Common myeloid progenitor, CD34-positive (primary cell): ENCODE measurements around the gene TMEM131.
A peak's percentile ranks its signal among the peaks of the same experiment; 100 is the strongest.

Experiments used
- CTCF ChIA-PET: fragments of 350-600 bp; sonication (Branson Sonifier 250); formaldehyde crosslinking; loops from one replicate; lab custom pipeline; 2021; ENCODE audit warnings: antibody characterized with exemption; lab: Charles Lee
- POLR2A ChIA-PET: fragments of 350-600 bp; sonication (Branson Sonifier 250); formaldehyde crosslinking; loops from one replicate; lab custom pipeline; 2021; ENCODE audit warnings: antibody characterized with exemption; lab: Charles Lee
- DNase-seq, 3 donors: peaks; one replicate each; pipeline versions ENCODE4 v3.0.0 to v3.0.0-alpha.2; 2013
- H3K27ac ChIP-seq, 2 experiments: 1 replicate in 1 of 2; 2 replicates in 1 of 2; pipeline ENCODE4 v1.7.0; 2013; ENCODE audit warnings: inconsistent platforms in 2 of 2, low read length in 2 of 2, mild to moderate bottlenecking in 2 of 2, low read depth in 1 of 2, moderate library complexity in 1 of 2; ENCODE audit not compliant: severe bottlenecking in 2 of 2, insufficient read depth in 1 of 2, poor library complexity in 1 of 2
- H3K27me3 ChIP-seq, 5 experiments: replicated peaks in 2 of 5; 1 replicate in 3 of 5; 2 replicates in 2 of 5; pipeline versions ENCODE4 v1.6.1 to v1.7.0; 2013; ENCODE audit warnings: low read length in 4 of 5, mild to moderate bottlenecking in 2 of 5, moderate library complexity in 2 of 5, inconsistent platforms in 1 of 5; ENCODE audit not compliant: insufficient read depth in 5 of 5, control insufficient read depth in 4 of 5
- H3K36me3 ChIP-seq, 4 experiments: 1 replicate in 2 of 4; 2 replicates in 2 of 4; pipeline versions ENCODE4 v1.6.1 to v1.7.0; 2013; ENCODE audit warnings: low read length in 3 of 4, control low read depth in 1 of 4, mild to moderate bottlenecking in 1 of 4; ENCODE audit not compliant: control insufficient read depth in 4 of 4, insufficient read depth in 4 of 4
- H3K4me1 ChIP-seq, 4 experiments: 1 replicate in 3 of 4; 2 replicates in 1 of 4; pipeline versions ENCODE4 v1.6.1 to v1.7.1; 2013; ENCODE audit warnings: low read length in 3 of 4, mild to moderate bottlenecking in 3 of 4, control low read depth in 1 of 4, inconsistent platforms in 1 of 4, moderate library complexity in 1 of 4; ENCODE audit not compliant: control insufficient read depth in 4 of 4, insufficient read depth in 4 of 4; ENCODE audit errors: control extremely low read depth in 1 of 4
- H3K4me3 ChIP-seq, 7 experiments: 1 replicate in 4 of 7; 2 replicates in 3 of 7; pipeline versions ENCODE4 v1.5.1 to v1.7.0; 2013; ENCODE audit warnings: mild to moderate bottlenecking in 7 of 7, low read length in 6 of 7, moderate library complexity in 6 of 7, inconsistent platforms in 2 of 7, low read depth in 2 of 7, control low read depth in 1 of 7; ENCODE audit not compliant: insufficient read depth in 4 of 7, control insufficient read depth in 1 of 7; ENCODE audit errors: extremely low read depth in 1 of 7
- H3K9me3 ChIP-seq, 5 experiments: 1 replicate in 4 of 5; 2 replicates in 1 of 5; pipeline versions ENCODE4 v1.6.1 to v1.7.1; 2013; ENCODE audit warnings: low read length in 4 of 5, mild to moderate bottlenecking in 2 of 5, inconsistent platforms in 1 of 5, low read depth in 1 of 5, moderate library complexity in 1 of 5; ENCODE audit not compliant: control insufficient read depth in 4 of 5, insufficient read depth in 2 of 5; ENCODE audit errors: control extremely low read depth in 1 of 5
- WGBS: methylation state at CpG from one replicate; pipeline ENCODE4 v1.1.5; 2013; ENCODE audit not compliant: insufficient coverage; 5-methylcytosine and 5-hydroxymethylcytosine counted together

The TMEM131 gene

DNA sequence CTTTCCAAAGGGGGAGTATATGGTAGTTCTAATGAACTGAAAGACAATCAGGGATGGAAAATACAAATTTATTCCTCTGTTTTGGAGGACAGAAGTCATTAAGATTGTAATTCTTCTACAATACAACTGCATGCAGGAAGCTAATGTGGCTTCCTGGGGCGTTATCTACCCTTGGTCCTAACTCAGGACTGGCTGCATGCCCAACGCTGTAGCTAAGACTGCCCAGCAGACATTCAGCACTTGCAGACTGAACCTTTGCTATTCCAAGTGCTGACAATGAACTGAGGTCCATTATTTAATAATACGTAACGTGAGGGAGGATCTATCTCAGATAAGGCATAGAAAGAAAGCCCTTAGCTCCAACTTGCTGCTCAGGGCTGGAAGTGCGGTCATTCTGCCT lies 229.2 kb downstream of the TMEM131 start:
- 11% methylated on average over 4 of the region's 5 CpGs for WGBS
- Histone ChIP-seq H3K27me3 (no peaks in the 10 kb centered on the region), H3K4me3 (peak overlapping the region in 2 of 7 experiments; percentile 33 to 53), H3K27ac (no peak overlapping the region), H3K9me3 (no peaks in the 10 kb centered on the region), H3K36me3 (peaks cover 0 to 43% (median 22%) of the 10 kb centered on the region in 4 experiments), H3K4me1 (peaks cover 6 to 35% (median 17%) of the 10 kb centered on the region in 4 experiments)
- ChIA-PET CTCF (interaction anchor here (1.0 to 2.9 kb wide), 8 partner anchors 10 to 120 kb away, joined by 3 to 15 read pairs (median 5); partner anchors contain the start of gene COX5B), POLR2A (no interaction called here)
- peak; percentile 33 to 67 (median 54) for DNase-seq

GRCh38 chr2:97765933-97766332 lies 229.8 kb downstream of the TMEM131 start:
- 96% methylated on average over 4 of the region's 4 CpGs for WGBS
- POLR2A ChIA-PET, result no interaction called here

DNA sequence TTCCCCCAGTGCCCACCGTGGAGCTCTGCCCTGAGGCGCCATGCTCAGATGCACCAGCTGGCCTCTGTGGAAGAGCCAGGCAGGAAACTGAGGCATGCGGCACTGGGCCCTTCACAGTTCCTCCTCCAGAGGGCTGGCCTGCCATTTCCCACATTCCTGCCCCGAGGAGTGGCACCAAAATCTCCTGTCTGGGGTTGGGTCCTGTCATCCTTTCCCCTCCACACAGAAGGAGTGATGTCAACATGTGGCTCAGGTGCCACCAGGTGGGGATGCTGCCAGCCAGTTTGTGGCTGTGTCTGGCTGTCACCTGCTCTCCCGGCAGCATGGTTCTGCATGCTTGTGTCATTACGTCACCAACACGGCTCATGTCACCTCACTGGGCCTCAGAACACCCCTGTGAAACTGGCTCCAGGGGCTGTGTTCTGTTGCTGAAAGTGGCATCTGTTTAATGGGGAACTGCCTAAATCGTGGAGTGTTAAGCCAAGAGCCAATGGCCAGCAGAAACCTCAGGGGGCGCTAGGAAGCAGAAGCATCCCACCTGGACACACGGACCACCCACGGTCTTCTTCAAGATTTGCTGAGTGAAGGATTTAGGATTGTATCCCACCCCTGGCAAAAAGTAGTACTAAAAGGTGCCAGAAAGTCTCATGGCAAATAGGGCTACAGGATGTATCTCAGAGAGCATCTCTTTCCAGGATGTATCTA lies 231.0 kb downstream of the TMEM131 start:
- ChIA-PET POLR2A (no interaction called here), CTCF (no interaction called here)
- H3K4me1 ChIP-seq, result peaks cover 6 to 54% (median 21%) of the 10 kb centered on the region in 4 experiments
- DNase-seq, result no peak
- H3K36me3 ChIP-seq, result peaks cover 0 to 54% (median 37%) of the 10 kb centered on the region in 4 experiments
- no peaks in the 10 kb centered on the region for H3K9me3 ChIP-seq
- no peaks in the 10 kb centered on the region for H3K27me3 ChIP-seq
- H3K4me3 ChIP-seq, result no peak overlapping the region
- WGBS, result 100% methylated on average over 10 of the region's 11 CpGs
- no peak overlapping the region for H3K27ac ChIP-seq

More at GRCh38 chr2:97765933-97766332, 229.8 kb downstream of the TMEM131 start:
- no peak overlapping the region for H3K27ac ChIP-seq
- no peak for DNase-seq
- H3K4me3 ChIP-seq, result peak overlapping the region in 1 of 7 experiments; percentile 53
- CTCF ChIA-PET, result interaction anchor here (0.9 to 2.9 kb wide), 5 partner anchors 11 to 68 kb away, joined by 3 to 15 read pairs (median 8); no protein-coding TSS in a partner anchor
- peaks cover 0 to 48% (median 26%) of the 10 kb centered on the region in 4 experiments for H3K36me3 ChIP-seq
- H3K27me3 ChIP-seq, result no peaks in the 10 kb centered on the region
- H3K9me3 ChIP-seq, result no peaks in the 10 kb centered on the region
- H3K4me1 ChIP-seq, result peaks cover 6 to 42% (median 19%) of the 10 kb centered on the region in 4 experiments

DNA sequence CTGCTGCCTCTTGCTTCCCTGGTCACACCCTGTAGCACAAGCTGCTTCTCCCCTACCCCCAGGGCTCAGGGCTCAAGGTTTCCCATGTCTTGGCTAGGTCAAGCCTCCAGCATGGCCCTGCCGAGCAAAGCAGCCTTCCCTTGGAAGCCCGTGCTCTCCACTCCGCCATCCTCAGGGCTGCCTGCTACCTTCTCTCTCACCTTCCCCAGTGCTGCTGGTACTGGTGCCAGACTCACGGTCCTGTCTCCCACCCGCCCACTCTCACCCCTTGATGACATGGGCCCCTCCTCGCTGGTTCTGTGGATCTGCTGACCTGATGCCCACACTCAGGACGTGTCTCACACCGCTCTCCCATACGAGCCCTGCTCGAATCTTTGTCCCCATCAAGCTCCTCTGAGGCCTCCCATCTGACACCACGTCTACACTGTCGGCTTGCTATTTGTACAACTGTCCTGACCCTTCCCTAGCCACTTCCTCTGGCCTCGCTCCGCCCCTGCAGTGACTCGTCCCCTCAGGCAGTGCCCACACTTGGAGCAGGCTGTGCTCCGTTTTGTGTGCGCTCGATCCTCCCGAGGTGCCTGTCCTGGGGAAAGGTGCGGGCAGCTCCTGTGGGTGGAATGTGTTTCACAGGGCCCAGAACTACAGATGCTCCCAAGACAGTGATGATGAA lies 232.4 kb downstream of the TMEM131 start:
- H3K9me3 ChIP-seq, result no peaks in the 10 kb centered on the region
- ChIA-PET CTCF (interaction anchor here (0.8 to 1.2 kb wide), 3 partner anchors 10 to 63 kb away, joined by 3 to 4 read pairs (median 4); no protein-coding TSS in a partner anchor), POLR2A (no interaction called here)
- H3K27ac ChIP-seq, result no peak overlapping the region
- no peak for DNase-seq
- peaks cover 6 to 52% (median 19%) of the 10 kb centered on the region in 4 experiments for H3K4me1 ChIP-seq
- no peaks in the 10 kb centered on the region for H3K27me3 ChIP-seq
- H3K4me3 ChIP-seq, result no peak overlapping the region
- peaks cover 2 to 68% (median 46%) of the 10 kb centered on the region in 4 experiments for H3K36me3 ChIP-seq
- 94% methylated on average over 20 of the region's 20 CpGs for WGBS

- POLR2A ChIA-PET, result no interaction called here
- H3K27ac ChIP-seq, result no peak overlapping the region
Measured at GRCh38 chr2:97761192-97761591, 234.6 kb downstream of the TMEM131 start.

DNA sequence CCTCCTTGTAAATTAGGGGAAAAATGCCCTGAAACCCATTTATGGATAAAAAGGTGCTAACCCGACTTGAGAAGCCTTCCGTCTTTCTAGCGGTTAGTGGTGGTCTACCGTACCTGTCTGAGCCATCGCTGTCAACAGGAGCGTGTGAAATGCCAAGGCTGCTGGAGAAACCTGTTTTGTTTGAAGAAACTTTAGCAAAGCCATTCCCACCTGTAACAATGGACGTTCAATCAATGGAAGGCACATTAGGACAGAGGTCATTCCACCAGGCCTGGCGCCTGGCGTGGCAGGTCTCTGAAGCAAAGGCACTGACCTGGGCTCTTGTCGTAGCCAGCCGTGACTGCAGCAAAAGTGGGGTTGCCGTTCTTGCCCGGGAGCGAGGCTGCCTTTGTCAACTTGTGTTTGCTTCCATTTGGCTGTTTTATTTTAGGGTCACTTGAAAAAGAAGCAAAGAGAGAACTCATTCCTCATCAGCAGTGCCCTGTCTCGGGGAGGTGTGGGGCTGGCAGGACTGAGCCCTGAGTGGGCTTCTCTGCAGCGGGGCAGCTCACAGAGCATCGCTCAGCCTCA lies 235.2 kb downstream of the TMEM131 start:
- peaks cover 6 to 87% (median 56%) of the 10 kb centered on the region in 4 experiments for H3K36me3 ChIP-seq
- peaks cover 0 to 31% (median 4%) of the 10 kb centered on the region in 4 experiments for H3K4me1 ChIP-seq
- H3K9me3 ChIP-seq, result no peaks in the 10 kb centered on the region
- no peaks in the 10 kb centered on the region for H3K27me3 ChIP-seq
- WGBS, result 97% methylated on average over 17 of the region's 17 CpGs
- ChIA-PET POLR2A (no interaction called here), CTCF (no interaction called here)
- no peak overlapping the region for H3K27ac ChIP-seq
- no peak for DNase-seq
- H3K4me3 ChIP-seq, result no peak overlapping the region

More at GRCh38 chr2:97761192-97761591, 234.6 kb downstream of the TMEM131 start:
- H3K9me3 ChIP-seq, result no peaks in the 10 kb centered on the region
- WGBS, result 57% methylated on average over 21 of the region's 23 CpGs
- no peaks in the 10 kb centered on the region for H3K27me3 ChIP-seq
- DNase-seq, result peak in 2 of 3 donors; percentile 32 to 60
- peak overlapping the region in 1 of 7 experiments; percentile 52 for H3K4me3 ChIP-seq
- CTCF ChIA-PET, result interaction anchor here (1.8 kb wide), 1 partner anchor 21 kb away, joined by 11 read pairs; no protein-coding TSS in a partner anchor
- peaks cover 2 to 84% (median 54%) of the 10 kb centered on the region in 4 experiments for H3K36me3 ChIP-seq
- H3K4me1 ChIP-seq, result peaks cover 0 to 38% (median 7%) of the 10 kb centered on the region in 4 experiments
